OCI-LY1 (cell line): Measurements from ENCODE around the gene ACTRT2.

ENCODE experiments used
- CTCF ChIP-seq: fragments of 200-600 bp; sonication (generic), shearing (Covaris generic); IDR thresholded peaks from 2 replicates; pipeline ENCODE4 v1.5.1; 2017; ENCODE audit warnings: mild to moderate bottlenecking, antibody characterized with exemption, low read length, moderate library complexity, mixed read lengths
- EZH2 ChIP-seq: fragments of 200-600 bp; sonication (generic), shearing (Covaris generic); IDR thresholded peaks from 2 replicates; pipeline ENCODE4 v1.8.0; 2017; ENCODE audit warnings: borderline replicate concordance, mixed run types, mild to moderate bottlenecking, antibody characterized with exemption, low read length, moderate library complexity, mixed read lengths

GRCh38 chr1:3067671-3068563 lies 46.6 kb downstream of the ACTRT2 start:
- TF ChIP-seq CTCF (no peak), EZH2 (no peak)
